ENCODE results near the gene HOXC9. TPM values are rescaled to one million over a fixed set of nuclear protein-coding genes. Genes with fewer than 3 reads are reported as not detected.

Gene HOXC9
- total and polyA plus RNA-seq, 8 donors = 0.08 TPM; not detected in 7

DNA sequence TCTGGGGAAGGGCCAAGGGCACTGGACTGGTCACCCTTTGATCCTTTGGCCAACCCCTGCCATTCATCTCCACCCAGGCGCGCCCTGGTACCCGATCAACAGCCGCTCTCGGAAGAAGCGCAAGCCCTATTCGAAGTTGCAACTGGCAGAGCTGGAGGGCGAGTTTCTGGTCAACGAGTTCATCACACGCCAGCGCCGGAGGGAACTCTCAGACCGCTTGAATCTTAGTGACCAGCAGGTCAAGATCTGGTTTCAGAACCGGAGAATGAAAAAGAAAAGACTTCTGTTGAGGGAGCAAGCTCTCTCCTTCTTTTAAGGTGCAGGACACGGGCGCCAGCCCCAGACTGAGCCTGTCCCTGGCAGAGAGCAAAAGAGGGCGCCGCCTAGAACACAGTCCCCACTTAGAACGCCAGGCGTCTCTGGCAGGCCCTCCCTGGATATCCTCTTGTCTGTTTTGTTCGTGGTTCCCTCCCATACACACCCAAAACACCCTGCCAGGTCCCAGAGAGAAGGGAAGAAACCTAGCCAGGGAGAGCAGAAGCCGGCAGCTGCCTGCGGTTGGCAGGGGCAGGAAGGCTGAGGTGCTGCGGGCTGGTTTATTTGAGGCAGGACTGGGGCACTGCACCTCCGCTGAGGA is 43.6 kb upstream of the HOXC9 start:
- H3K4me1 ChIP-seq = peaks cover 8 to 52% (median 22%) of the 10 kb centered on the region in 4 donors
- no peak overlapping the region for H3K27ac ChIP-seq
- intact Hi-C loops (cut with DNase I; ENCODE audit: low total_unique reads) = no loop called here
- WGBS, 5 donors = 7 to 10% (median 8%) methylated on average over 25 of the region's 25 CpGs
- H3K4me3 ChIP-seq = no peak overlapping the region
- TF ChIP-seq POLR2A (IDR thresholded peaks at IDR 0.05) (no peak), CTCF (IDR thresholded peaks at IDR 0.05) (no peak), POLR2AphosphoS5 (IDR thresholded peaks at IDR 0.05) (no peak)
- peaks cover 90 to 100% (median 100%) of the 10 kb centered on the region in 3 donors for H3K27me3 ChIP-seq
- no peaks in the 10 kb centered on the region for H3K36me3 ChIP-seq
- peaks cover 0 to 10% (median 0%) of the 10 kb centered on the region in 4 donors for H3K9me3 ChIP-seq
- no peak for DNase-seq

DNA sequence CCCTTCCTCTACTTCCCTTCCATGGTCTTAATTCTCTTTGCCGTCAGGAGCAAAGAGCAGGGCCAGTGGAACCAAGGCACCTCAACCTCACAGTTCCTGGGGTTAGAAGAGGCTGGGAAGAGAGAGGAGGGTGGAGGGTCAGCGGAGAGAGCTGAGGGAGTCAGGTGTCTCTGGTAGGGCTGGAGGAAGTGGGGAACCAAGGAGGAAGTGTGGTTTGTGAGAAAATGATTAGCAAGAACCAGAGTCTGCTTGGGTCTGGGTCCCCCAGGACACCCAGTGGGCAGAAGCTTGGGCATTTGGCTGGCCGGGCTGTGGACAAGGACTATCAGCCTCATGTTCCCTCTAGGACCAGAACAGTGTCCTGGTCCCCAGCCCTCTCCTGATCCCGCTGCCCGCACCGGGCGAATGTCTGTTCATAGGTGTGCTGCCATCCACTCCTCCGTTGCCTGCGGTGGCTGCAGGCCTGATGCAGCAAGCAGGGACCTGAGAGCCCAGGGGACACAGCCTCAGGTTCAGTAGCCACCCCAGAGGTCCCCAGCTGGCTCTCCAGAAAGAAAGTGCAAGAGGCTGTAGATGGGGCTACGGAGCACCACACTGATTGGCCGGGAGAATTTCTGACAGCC is 42.9 kb upstream of the HOXC9 start:
- Histone ChIP-seq H3K27ac (no peak overlapping the region), H3K27me3 (peaks cover 91 to 100% (median 100%) of the 10 kb centered on the region in 3 donors), H3K36me3 (no peaks in the 10 kb centered on the region), H3K9me3 (peaks cover 0 to 10% (median 0%) of the 10 kb centered on the region in 4 donors), H3K4me1 (peaks cover 8 to 52% (median 18%) of the 10 kb centered on the region in 4 donors), H3K4me3 (no peak overlapping the region)
- no peak for DNase-seq
- TF ChIP-seq POLR2AphosphoS5 (IDR thresholded peaks at IDR 0.05) = no peak
- TF ChIP-seq CTCF (IDR thresholded peaks at IDR 0.05) = no peak
- TF ChIP-seq EP300 (IDR thresholded peaks at IDR 0.05) = no peak
- TF ChIP-seq POLR2A (IDR thresholded peaks at IDR 0.05) = no peak
- intact Hi-C loops (cut with DNase I; ENCODE audit: low total_unique reads) = no loop called here
- 10 to 18% (median 13%) methylated on average over 9 to 11 of the region's 11 CpGs for WGBS, 5 donors

DNA sequence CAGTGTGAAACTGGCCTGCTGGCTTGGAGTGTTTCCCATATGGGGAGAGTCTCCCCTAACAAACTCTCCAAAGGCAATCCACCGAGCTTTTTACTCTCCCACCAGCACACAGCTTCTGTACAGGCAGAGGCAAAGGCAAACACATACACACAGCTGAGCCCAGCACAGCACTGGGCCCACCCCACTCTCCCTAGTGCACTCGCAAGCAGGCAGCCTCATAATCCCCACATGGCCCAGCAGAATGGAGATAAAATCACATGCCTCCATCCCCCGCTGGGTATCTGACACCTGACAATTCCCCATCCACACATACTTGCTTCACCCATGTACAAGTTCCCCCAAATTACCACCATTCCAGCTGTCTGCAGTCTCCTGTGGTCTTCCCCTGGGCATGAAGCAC is 41.8 kb upstream of the HOXC9 start:
- 16 to 21% (median 17%) methylated on average over 3 of the region's 3 CpGs for WGBS, 5 donors
- H3K27me3 ChIP-seq = peaks cover 88 to 100% (median 100%) of the 10 kb centered on the region in 3 donors
- no peak for DNase-seq
- H3K27ac ChIP-seq = no peak overlapping the region
- H3K36me3 ChIP-seq = no peaks in the 10 kb centered on the region
- peaks cover 8 to 45% (median 15%) of the 10 kb centered on the region in 4 donors for H3K4me1 ChIP-seq
- no peak for TF ChIP-seq POLR2A (IDR thresholded peaks at IDR 0.05)
- no peak for TF ChIP-seq CTCF (IDR thresholded peaks at IDR 0.05)
- no peak for TF ChIP-seq EP300 (IDR thresholded peaks at IDR 0.05)
- TF ChIP-seq POLR2AphosphoS5 (IDR thresholded peaks at IDR 0.05) = no peak
- peaks cover 0 to 10% (median 0%) of the 10 kb centered on the region in 4 donors for H3K9me3 ChIP-seq
- H3K4me3 ChIP-seq = no peak overlapping the region
- intact Hi-C loops (cut with DNase I; ENCODE audit: low total_unique reads) = no loop called here

DNA sequence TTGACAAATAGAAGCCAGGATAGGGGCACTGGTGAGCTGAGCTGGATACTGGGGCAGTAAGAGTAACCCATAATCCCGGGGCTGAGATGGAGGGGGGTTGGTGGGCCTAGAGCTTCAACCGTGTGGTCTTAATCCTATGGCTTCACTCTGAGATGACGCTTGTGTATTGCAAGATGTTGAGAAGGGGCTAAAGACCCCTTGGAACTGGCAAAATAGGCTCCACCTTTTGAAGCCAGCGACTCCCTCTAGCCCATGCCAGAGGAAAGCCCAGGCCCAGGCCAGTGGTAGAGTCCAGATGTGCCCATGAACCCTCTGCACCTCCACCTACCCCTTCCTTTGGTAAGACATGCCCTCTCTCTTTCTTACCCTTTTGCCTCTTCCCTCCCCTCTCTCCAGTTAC is 40.6 kb upstream of the HOXC9 start:
- WGBS, 5 donors = 7 to 16% (median 9%) methylated on average over 4 of the region's 4 CpGs
- DNase-seq = no peak
- no peaks in the 10 kb centered on the region for H3K36me3 ChIP-seq
- H3K27ac ChIP-seq = no peak overlapping the region
- no peak overlapping the region for H3K4me3 ChIP-seq
- peaks cover 0 to 14% (median 0%) of the 10 kb centered on the region in 4 donors for H3K9me3 ChIP-seq
- intact Hi-C loops (cut with DNase I; ENCODE audit: low total_unique reads) = no loop called here
- no peak for TF ChIP-seq EP300 (IDR thresholded peaks at IDR 0.05)
- no peak for TF ChIP-seq POLR2AphosphoS5 (IDR thresholded peaks at IDR 0.05)
- no peak for TF ChIP-seq CTCF (IDR thresholded peaks at IDR 0.05)
- TF ChIP-seq POLR2A (IDR thresholded peaks at IDR 0.05) = no peak
- H3K27me3 ChIP-seq = peaks cover 85 to 100% (median 100%) of the 10 kb centered on the region in 3 donors
- H3K4me1 ChIP-seq = peaks cover 8 to 48% (median 18%) of the 10 kb centered on the region in 4 donors

Data from stomach (tissue), 9 donors.